PC-3 (cell line): ENCODE data around the gene CDC25B. TPM values are rescaled to one million over a fixed set of nuclear protein-coding genes. Genes with fewer than 3 reads are reported as not detected.
A peak's percentile ranks its signal among the peaks of the same experiment; 100 is the strongest.

Experiments used
- ATAC-seq: fragments of 200-7000 bp; cut with Tn5 transposase; 2 replicates; pipeline ENCODE4 v1.9.1; 2020; ENCODE audit warnings: mild to moderate bottlenecking, moderate library complexity
- BruUV-seq: library from RNA; stranded (reverse); fragments of 400-500 nt; replicated peaks from 2 replicates; lab custom pipeline; 2021; lab: Mats Ljungman, UMichigan
- CTCF ChIA-PET: fragments of 300-600 bp; sonication (Branson Sonifier 250); formaldehyde crosslinking; loops from one replicate; lab custom pipeline; 2022; ENCODE audit warnings: antibody characterized with exemption; lab: Charles Lee
- POLR2A ChIA-PET: fragments of 300-600 bp; sonication (Branson Sonifier 250); formaldehyde crosslinking; loops from one replicate; lab custom pipeline; 2022; ENCODE audit warnings: antibody characterized with exemption; ENCODE audit not compliant: unreplicated experiment; lab: Charles Lee
- DNase-seq: peaks from one replicate; pipeline ENCODE4 v3.0.0-alpha.2; 2015
- H2AFZ ChIP-seq: fragments of 300-600 bp; sonication (generic); 2 replicates; pipeline ENCODE4 v1.6.0; 2016; ENCODE audit warnings: antibody characterized with exemption, low read length
- H3F3A ChIP-seq: fragments of 300-600 bp; sonication (generic); one replicate; pipeline ENCODE4 v1.6.0; 2017; ENCODE audit warnings: antibody characterized with exemption, low read length, control low read depth, mild to moderate bottlenecking; ENCODE audit not compliant: unreplicated experiment
- H3K27ac ChIP-seq: fragments of 300-600 bp; sonication (generic); 2 replicates; pipeline ENCODE4 v1.5.1; 2016; ENCODE audit warnings: mild to moderate bottlenecking, low read length
- H3K27me3 ChIP-seq: fragments of 300-600 bp; sonication (generic); 2 replicates; pipeline ENCODE4 v1.6.1; 2016; ENCODE audit warnings: low read length, mixed read lengths
- H3K36me3 ChIP-seq: fragments of 300-600 bp; sonication (generic); 2 replicates; pipeline ENCODE4 v1.6.1; 2016; ENCODE audit warnings: low read depth, mixed run types, low read length, mixed read lengths
- H3K4me1 ChIP-seq: fragments of 300-600 bp; sonication (generic); 2 replicates; pipeline ENCODE4 v1.5.1; 2016; ENCODE audit warnings: low read length; ENCODE audit not compliant: insufficient read depth
- H3K4me2 ChIP-seq: fragments of 300-600 bp; sonication (generic); 2 replicates; pipeline ENCODE4 v1.6.0; 2016; ENCODE audit warnings: low read length
- H3K4me3 ChIP-seq: fragments of 300-600 bp; sonication (generic); 2 replicates; pipeline ENCODE4 v1.5.1; 2016; ENCODE audit warnings: mild to moderate bottlenecking, low read length, mixed read lengths
- H3K79me2 ChIP-seq: fragments of 300-600 bp; sonication (generic); 2 replicates; pipeline ENCODE4 v1.6.1; 2017; ENCODE audit warnings: low read length, mixed read lengths
- H3K9ac ChIP-seq: fragments of 300-600 bp; sonication (generic); 2 replicates; pipeline ENCODE4 v1.6.0; 2016; ENCODE audit warnings: mild to moderate bottlenecking, low read length
- H3K9me2 ChIP-seq: fragments of 300-600 bp; sonication (generic); replicated peaks from 2 replicates; pipeline ENCODE4 v1.6.1; 2016; ENCODE audit warnings: mixed run types, low read length, mixed read lengths
- H3K9me3 ChIP-seq: fragments of 300-600 bp; sonication (generic); 2 replicates; pipeline ENCODE4 v1.6.1; 2016; ENCODE audit warnings: low read length, mixed read lengths
- H4K20me1 ChIP-seq: fragments of 300-600 bp; sonication (generic); 2 replicates; pipeline ENCODE4 v1.6.1; 2016; ENCODE audit warnings: low read length, mixed read lengths
- CTCF ChIP-seq: fragments of 300-600 bp; sonication (generic); conservative IDR thresholded peaks from 2 replicates; pipeline ENCODE4 v1.5.1; 2017; ENCODE audit warnings: antibody characterized with exemption, low read depth, mild to moderate bottlenecking, low read length
- EZH2 ChIP-seq: fragments of 300-600 bp; sonication (generic); IDR thresholded peaks from one replicate; pipeline ENCODE4 v1.6.1; 2017; ENCODE audit warnings: antibody characterized with exemption, mild to moderate bottlenecking, low read length; ENCODE audit not compliant: unreplicated experiment
- EZH2phosphoT487 ChIP-seq: fragments of 300-600 bp; sonication (generic); IDR thresholded peaks from 2 replicates; pipeline ENCODE4 v1.6.1; 2018; ENCODE audit warnings: mild to moderate bottlenecking, antibody characterized with exemption, low read length, borderline replicate concordance
- intact Hi-C: fragments of 100-400 bp; cut with micrococcal nuclease; formaldehyde crosslinking; loops from 2 replicates; pipeline ENCODE4 v1.9.0; 2023
- total RNA-seq: library from RNA; depleted of rRNA; stranded (reverse); fragments of >200 nt; gene quantifications from 2 replicates; pipeline ENCODE4 v1.2.3, GENCODE V29; 2014

The CDC25B gene
- total RNA-seq, 1 experiment from 2014 or later: 89.7 TPM

- no peaks in the 10 kb centered on the region for H3F3A ChIP-seq
- H3K9me3 ChIP-seq: no peaks in the 10 kb centered on the region
- no TSS peak for BruUV-seq
- peaks cover 15% of the 10 kb centered on the region for H4K20me1 ChIP-seq
- intact Hi-C loops: loop anchor here (5.0 kb wide), 2 partner anchors 45 to 90 kb away; no protein-coding TSS in a partner anchor
- H3K27me3 ChIP-seq: no peaks in the 10 kb centered on the region
- H3K27ac ChIP-seq: peak overlapping the region; percentile 17; the same call in 1 of the 2 replicates
- CTCF ChIA-PET: interaction anchor here (0.6 to 2.1 kb wide), 4 partner anchors 14 to 90 kb away, joined by 3 to 18 read pairs (median 4); partner anchors contain the start of genes CENPB and SPEF1
- DNase-seq (peak; percentile 36), ATAC-seq (peak; percentile 4; the same call in 1 of the 2 replicates)
- peak overlapping the region; percentile 93 for H3K9ac ChIP-seq
- TF ChIP-seq EZH2phosphoT487 (no peak), EZH2 (no peak), CTCF (no peak)
- POLR2A ChIA-PET: interaction anchor here (0.5 to 0.6 kb wide), 2 partner anchors 20 to 62 kb away, joined by 3 to 10 read pairs; partner anchors contain the start of gene CENPB
- H3K4me1 ChIP-seq: peaks cover 38% of the 10 kb centered on the region
- peaks cover 42% of the 10 kb centered on the region for H3K79me2 ChIP-seq
- H2AFZ ChIP-seq: peak overlapping the region; percentile 80
- H3K4me2 ChIP-seq: peak overlapping the region; percentile 100
- peaks cover 4% of the 10 kb centered on the region; the same call in 1 of the 2 replicates for H3K36me3 ChIP-seq
- H3K9me2 ChIP-seq: no peaks in the 10 kb centered on the region
- peak overlapping the region; percentile 98 for H3K4me3 ChIP-seq
Measured at GRCh38 chr20:3767110-3767426, 29.0 kb upstream of the CDC25B start.

- peak; percentile 79 for ATAC-seq
- H3K4me1 ChIP-seq: peaks cover 38% of the 10 kb centered on the region
- no peaks in the 10 kb centered on the region for H3F3A ChIP-seq
- CTCF ChIA-PET: interaction anchor here (0.5 to 2.1 kb wide), 8 partner anchors 11 to 90 kb away, joined by 3 to 18 read pairs (median 4); partner anchors contain the start of genes CENPB and SPEF1
- H3K27me3 ChIP-seq: no peaks in the 10 kb centered on the region
- H3K9ac ChIP-seq: peak within 1 kb of the TSS; percentile 93
- H3K9me2 ChIP-seq: no peaks in the 10 kb centered on the region
- H3K27ac ChIP-seq: peak within 1 kb of the TSS; percentile 41
- peaks cover 42% of the 10 kb centered on the region for H3K79me2 ChIP-seq
- H3K4me2 ChIP-seq: peak within 1 kb of the TSS; percentile 100
- peak; percentile 99 for DNase-seq
- H4K20me1 ChIP-seq: peaks cover 15% of the 10 kb centered on the region
- peak within 1 kb of the TSS; percentile 80 for H2AFZ ChIP-seq
- H3K4me3 ChIP-seq: peak within 1 kb of the TSS; percentile 98
- intact Hi-C loops: loop anchor here (5.0 kb wide), 2 partner anchors 45 to 90 kb away; no protein-coding TSS in a partner anchor
- BruUV-seq: TSS peak; percentile 94
- H3K36me3 ChIP-seq: peaks cover 4% of the 10 kb centered on the region; the same call in 1 of the 2 replicates
- TF ChIP-seq CTCF (no peak), EZH2 (no peak), EZH2phosphoT487 (no peak)
- POLR2A ChIA-PET: interaction anchor here (0.5 to 1.3 kb wide), 7 partner anchors 9 to 1115 kb away, joined by 3 to 12 read pairs (median 4); partner anchors contain the start of genes CENPB, NOP56 and SPEF1
- H3K9me3 ChIP-seq: no peaks in the 10 kb centered on the region
Measured at GRCh38 chr20:3767427-3768341, 28.4 kb upstream of the CDC25B start, which contains the start of gene ADISSP. TSS of gene ADISSP (minus strand) at chr20:3767753. CDS start at chr20:3760100, 7,653 bp downstream.
